Glomerular endothelial cell (primary cell): ENCODE data around the gene DCST1. TPM values are rescaled to one million over a fixed set of nuclear protein-coding genes. Genes with fewer than 3 reads are reported as not detected.

Experiments used
- DNase-seq: peaks from one replicate; pipeline ENCODE4 v3.0.0-alpha.2; 2011; ENCODE audit warnings: low read depth, low spot score; ENCODE audit errors: extremely low read depth
- total RNA-seq: library from RNA; depleted of rRNA; stranded (reverse); fragments of >200 nt; gene quantifications from 2 replicates; pipeline ENCODE4 v1.2.3, GENCODE V29; 2015

Gene DCST1
- total RNA-seq, 1 donor from 2014 or later: not detected

DNA sequence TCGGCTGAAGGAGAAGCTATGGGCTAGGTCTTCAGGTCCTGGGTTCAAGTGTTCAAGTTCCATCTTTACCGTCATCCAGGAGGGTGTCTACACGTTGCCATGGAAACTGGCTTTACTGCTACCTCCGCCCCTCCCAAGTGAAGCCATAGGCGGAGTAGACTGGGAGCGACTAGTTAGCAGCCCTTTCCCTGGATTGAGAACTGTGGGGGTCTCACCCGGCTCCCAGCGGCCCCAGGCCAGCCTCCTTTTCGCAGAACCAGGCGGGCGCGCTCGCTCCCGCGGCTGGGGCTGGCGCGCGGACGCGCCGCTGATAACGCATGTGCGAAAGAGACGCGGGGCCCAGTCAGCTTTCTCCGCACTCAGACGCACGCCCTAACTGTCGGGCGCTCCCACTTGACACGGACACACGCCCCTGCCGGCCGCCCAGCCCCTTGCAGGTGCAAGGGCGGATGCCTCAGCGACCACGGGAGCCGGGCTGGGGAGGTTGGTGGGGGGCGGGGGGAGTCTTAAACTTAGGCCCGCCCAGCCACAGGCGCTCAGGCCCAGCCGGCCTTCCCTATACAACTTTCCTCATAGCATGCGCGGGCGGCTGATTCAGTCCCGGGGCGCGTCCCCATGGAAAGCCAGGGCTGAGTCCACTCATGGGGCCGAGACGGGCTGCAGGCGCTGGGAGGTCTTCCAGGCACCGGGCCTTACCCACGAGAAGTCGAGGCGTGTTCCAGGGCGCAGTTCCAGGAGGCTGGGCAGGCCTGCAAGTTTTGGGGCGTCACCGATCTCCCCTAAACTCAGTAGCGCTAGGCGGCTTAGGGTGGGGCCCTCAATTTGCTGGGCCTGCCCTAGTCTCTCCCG lies 37.3 kb downstream of the DCST1 start:
- no peak for DNase-seq

DNA sequence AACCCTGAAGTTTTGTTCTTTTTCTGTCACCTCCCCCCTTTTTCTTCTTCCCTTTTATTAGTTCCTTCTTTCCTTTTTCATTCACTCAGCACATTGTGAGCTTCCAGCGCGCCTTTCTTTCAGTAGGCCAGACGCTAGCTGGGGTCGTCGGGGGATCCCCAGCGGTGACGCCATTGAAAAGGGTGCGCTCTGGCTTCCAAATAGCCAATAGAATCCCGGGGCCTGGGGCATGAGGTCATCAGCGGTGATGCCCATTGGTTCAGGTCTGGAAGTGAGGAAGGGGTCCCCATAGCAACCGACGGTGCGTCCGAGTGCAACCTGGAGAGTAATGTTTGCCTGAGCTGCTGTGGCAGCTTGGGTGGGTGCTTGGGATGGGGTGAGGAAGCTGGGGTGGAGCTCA lies 38.1 kb downstream of the DCST1 start:
- DNase-seq: no peak

DNA sequence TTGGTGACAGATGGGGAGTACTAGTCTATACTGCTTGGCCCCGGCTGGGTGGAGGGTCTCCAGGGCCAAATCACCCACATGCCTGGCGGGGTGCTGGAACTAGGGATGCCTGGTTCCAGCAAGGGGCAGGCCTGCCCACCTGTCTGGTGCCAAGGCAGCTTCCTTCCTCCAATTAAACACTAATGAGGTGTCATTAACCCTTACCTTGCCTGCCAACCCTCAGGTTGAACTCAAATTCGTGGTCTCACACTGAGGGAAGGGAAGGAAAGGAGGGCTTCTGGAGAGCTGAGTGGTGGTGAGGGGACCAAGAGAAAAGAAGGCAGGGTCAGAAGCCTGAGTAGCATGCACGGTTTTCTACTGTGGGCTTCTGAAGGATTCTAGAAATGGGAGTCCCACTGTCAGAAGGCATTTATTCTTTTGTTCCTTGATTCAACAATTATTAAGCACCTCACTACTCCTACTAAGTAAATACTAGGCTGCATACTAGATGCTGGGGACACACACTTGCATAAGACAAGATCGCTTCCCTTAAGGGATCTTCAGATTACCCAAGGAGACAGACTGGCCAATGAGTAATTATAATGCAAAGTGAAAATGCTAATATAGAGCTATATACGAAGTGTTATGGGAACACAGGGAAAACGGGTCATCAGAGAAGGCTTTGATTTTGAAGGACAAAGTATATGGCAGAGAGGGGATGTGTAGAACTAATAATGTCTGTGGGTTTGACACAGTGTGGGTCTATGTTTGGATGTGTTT lies 39.1 kb downstream of the DCST1 start:
- DNase-seq: no peak

DNA sequence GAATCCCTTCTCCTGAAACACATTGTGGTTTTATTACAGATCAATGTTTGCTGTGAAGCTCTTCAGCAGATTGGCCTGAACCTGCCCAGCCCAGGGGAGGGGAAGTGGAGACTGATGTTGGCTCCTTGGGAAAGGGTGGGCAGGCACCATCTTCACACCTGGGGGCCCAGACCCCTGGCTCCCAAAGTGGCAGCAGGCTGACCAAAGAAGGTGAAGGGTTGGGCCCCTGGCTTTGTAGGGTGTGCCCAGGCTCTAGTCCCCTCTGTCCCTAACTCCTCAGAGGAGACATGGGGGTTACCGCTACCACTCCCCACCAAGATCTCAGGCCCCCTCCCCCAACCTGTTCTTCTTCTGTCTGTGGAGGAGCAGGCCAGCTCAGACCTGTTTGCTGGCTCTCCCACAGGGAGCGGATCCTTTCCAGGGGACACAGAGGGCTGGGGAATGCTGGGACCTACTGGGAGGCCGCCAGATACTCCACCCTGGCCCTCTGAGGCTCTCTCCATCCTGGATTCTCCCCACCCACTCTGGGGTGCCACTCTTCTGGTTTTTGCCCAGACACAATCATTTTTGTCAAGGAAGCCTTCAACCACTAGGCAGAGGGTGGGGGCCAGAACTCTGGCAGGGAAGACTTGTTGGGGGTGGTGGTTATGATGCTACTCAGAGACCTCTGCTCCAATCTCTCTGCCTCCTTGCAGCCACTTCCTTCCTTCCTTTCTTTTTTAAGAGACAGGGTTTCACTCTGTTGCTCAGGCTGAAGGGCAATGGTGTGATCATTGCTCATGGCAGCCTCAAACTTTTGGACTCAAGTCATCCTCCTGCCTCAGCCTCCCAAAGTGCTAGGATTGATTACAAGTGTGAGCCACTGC lies 40.0 kb downstream of the DCST1 start:
- no peak for DNase-seq

DNA sequence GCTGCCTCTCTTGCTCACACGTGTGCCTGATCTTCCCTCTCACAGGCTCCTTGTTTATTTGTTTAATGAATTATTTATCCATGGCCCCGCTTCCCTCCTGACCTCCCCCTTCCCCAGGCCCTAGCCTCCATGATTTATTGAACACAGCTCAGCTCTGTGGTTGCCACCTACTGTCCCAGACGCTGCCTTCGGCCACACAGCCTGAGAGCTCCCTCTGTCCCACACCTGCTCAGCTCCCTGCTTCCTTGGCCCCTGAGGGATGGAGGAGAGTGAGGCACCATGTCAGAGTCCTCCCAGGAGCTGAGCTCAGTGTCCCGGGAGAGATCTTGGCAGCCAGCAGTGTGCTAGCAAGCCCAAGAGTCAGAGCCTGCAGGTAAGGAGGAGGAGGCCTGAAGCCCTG lies 41.9 kb downstream of the DCST1 start:
- DNase-seq: no peak

DNA sequence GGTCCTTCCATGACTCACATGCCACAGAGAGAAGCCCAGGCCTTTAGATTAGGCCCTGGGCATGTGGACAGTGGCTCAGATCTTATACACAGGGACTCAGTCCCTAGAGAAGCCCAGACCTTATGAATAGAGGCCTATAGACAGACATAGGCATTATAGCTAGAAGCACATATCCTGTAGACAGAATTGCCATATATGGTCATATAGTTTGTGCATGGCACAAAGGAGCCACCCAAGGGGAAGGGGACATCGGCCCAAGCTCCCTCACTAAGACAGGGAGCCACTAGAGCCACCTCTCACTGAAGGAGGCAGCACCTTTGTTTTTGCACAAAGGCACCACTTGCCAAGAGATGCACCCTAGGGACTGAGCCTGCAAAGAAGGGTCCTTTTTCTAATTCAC lies 42.7 kb downstream of the DCST1 start:
- DNase-seq: no peak

DNA sequence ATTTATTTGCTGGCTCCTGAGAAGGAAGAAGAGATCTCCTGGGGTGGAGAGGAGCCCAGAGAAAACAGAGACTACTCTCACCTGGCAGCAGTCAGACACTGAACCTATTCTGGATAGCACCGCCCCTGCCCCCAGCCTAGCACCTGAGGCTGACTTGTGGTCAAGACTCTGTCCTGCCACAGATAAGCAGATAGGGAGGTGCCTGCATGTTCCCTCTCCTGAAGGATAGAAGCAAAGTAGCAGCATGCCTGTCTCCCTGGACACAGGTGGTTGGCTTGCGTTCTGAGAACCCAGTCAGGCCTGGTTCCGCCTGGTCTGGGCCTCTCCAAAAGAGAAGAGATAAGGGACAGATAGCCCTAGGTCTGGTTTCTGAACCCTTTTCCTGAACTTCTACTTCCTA lies 43.7 kb downstream of the DCST1 start:
- no peak for DNase-seq

DNA sequence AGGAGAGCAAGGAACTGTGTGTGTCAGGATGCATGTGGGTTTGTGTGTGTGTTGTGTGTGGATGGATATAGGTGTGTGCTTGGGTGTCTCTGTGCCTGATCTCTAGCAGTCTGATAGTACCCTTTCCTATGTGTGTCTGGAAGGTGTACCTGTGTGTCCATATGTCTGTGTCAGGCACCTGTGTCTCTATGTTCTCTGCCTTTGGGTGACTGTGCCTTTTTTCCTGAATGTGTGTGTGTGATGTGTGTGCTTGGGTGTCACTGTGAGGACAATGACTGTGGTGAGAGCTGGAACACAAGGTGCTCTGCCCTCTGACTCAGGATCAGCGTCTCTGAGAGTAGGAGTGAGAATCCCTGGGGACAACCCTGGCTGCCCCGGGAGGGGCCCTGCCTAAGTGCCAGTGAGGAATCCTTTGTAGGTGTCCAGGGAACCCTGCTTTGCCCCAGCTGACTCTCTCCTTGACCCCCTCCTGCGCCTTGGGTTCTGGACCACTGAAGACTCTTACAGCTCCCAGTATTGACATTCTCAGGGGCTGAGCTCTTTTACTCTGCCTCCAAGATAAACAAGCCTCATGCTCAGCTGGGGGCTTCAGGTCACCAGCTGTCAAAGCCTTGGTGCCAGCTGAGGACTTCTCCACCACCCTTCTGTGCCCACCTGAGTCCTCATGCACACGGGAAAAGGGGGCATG lies 44.3 kb downstream of the DCST1 start:
- no peak for DNase-seq

DNA sequence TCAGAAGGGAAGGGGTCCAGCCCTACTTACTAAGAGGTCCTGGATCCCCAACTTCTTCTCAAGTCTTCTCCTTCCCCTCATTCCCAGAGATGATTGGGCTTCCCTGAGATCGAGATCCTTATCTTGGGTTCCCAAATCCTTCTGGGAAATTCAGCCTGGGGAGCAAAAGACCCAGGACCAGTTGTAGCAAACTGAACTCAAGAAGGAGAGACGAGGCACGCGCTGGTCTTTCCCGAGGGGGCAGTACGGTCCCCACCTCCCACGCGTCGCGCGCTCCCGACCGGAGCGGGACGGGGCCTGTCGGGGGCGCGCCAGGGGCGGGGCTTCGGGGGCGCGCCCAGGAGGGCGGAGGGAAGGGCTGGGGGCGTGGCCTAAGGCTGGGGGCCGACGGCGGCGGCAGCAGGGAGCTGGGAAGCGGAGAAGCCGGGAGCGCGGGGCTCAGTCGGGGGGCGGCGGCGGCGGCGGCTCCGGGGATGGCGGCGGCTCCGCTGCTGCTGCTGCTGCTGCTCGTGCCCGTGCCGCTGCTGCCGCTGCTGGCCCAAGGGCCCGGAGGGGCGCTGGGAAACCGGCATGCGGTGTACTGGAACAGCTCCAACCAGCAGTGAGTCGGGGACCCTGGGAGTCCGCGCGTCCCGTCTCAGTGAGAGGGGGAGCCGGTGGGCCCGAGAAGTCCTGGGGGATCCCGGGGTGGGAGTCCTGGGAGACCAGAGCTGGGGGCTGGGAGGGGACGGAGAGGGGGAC lies 45.0 kb downstream of the DCST1 start, which contains the start of gene EFNA3:
EFNA3 (plus strand) TSS at position 369 of the 741 bp plus-strand sequence; CDS start at position 474, 105 bp downstream.
- no peak for DNase-seq

DNA sequence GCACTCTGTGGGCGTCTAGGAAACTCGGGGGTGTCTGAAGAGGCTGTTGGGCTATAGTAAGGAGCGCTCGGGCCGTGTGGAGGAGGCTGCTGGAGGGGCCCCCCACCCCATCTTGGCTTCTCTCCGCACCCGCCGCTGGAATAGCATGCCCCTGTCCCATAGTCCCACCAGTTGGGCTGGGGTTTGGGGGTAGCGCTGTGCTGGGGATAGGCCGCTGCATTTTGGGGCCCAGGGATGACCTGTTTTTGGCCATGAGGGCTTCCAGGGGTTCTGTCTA lies 45.5 kb downstream of the DCST1 start:
- no peak for DNase-seq

DNA sequence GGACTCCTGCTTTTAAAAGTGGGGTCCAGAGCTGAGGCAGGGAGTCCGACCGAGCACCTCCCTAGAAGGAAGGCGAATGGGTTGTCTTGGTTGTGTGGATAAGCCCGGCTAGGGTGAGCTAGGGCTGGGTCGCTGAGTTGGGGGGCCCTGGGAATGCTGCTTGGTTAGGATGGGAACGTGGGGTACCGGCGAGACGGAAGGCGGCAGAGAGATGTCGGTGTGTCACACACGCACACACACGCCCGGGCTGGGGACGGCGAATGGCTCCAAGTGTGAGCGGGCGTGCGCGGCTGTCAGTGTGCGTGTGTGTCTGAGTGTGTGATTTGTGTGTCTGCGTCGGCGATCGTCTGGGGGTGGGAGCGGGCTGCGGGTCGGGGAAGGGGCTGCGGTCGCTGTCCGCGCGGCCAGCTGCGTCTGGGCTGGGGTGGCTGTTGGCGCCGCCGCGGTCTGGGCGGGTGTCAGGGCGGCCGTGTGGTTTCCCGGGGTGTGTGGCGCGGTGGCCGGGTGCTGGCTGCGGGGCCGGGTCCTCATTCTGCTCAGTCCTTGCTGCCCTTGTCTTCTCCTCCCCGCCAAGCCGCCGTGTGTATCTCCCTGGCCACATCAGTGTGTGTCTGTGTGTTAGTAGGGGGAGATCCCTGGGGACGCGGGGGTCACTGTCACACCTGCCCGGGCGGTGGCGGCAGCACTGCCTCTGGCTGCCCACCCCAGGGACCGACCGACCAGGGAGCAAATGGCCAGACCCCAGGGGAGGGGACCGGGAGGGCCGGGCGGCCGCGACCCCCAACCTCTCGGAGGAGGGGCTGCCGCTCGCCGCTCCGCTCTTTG lies 46.1 kb downstream of the DCST1 start:
- no peak for DNase-seq

DNA sequence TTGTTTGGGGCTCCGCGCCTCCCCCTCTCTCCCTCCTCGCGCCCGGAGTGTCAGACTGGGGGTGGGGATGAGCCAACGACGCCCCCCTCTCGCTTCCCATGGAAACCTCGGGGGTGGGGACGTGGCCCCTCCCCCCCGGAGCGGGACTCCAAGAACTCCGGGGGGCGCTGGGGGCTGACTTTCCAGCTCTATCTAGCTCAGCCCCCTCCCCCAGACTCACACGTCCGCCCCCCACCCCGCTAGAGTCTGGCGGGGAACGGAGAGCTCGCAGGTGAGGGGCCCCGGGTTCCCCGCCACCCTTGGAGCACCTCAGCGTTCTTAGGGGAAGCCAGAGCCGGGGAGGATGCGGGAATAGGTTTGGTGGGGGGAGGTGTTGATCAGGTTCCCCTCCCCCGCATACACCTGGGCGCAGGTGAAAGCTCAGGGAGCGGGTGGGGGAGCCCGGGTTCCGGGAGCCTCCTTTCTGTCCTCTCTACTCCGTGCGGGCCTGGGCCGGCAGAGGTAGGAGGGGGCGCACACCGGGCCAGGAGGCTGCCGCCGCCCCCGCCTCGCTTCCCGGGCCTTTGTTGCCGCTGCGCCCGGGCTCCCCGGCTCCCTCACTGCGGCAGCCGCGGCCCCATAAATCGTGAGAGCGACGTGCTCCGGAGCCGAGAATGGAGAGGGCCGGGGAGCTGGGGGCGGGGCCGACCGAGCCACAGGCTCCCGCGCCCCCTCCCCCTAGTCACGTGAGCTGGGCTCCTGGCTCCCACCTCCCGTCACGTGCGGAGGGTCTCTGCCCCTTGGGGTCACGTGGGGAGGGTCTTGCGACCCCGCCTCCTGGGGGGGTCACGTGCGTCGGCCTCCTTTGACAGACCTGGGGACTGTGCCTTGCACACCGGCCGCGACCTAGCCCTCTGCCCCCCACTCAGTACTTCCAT lies 46.9 kb downstream of the DCST1 start:
- no peak for DNase-seq

DNA sequence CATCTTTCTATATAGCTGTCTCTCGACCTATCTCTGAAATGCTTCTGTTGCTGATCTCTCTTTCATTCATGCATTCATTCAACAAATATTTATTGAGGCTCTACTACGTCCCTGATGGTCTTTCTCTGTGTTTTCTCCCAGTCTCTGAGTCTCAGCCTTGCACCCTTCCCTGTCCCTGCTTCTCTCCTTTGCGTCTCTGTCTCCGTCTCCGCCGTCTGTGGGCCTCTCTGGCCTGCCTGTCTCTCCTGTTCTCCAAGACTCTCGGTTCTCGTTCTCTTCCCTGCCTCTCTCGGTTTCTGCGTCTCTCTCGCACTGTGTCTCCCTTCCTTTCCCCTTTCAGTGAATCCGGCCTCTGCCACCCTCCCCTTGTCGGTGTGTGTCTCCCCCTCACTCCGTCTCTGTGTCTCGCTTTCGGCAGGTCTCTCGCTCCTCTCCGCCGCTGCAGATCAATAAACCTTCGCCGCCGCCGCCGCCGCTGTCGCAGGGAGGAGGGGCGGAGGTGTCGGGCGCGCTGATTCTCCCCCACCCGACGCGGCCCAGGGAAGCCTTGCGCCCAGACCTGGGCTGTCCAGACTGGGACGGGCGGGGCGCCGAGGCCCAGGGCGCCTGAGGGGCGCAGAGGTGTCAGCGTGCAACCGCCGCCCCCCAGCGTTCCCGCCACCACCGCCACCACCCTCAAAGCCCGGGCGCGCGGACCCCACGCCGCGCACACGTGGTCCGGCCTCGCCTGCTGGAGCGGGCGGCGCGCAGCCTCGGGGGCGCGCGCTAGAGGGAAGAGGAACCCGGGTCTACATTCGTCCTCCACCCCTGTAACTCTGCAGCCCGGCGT lies 48.1 kb downstream of the DCST1 start:
- no peak for DNase-seq

DNA sequence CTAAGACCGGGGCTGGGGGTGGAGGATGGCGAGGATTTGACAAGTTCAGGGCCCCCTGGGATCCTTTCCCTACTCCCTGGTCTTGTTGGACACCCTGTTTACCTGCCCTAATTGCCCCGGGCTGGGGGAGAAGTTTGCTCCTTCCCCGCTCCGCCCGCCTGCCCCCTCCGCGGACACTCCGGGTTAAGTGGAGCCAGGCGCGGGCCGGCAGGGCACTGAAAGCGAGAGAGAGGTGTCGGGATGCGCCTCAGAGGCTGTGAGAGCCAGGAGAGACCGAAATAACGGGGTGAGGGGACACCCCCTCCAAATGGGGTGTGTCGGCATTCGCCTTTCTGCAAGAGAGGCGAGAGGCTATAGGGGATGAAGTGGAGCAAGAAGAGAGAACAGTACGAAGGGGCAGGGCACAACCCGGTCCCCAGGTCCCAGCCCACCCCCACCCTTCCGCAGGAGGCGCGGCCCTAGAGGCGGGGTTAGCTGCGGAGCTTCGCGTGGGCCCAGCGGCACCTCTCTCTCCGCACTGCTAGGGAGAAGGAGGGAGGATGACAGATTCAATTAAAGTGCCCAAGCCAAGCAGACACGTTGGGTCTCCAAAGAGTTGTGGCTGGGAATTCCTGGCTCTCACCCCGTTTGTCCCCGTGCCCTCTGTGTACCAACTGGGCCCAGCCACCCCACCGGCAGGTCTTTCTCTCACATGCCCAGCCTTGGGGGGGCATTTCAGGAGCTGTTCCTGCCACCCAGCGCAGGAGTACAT lies 48.9 kb downstream of the DCST1 start:
- DNase-seq: no peak

DNA sequence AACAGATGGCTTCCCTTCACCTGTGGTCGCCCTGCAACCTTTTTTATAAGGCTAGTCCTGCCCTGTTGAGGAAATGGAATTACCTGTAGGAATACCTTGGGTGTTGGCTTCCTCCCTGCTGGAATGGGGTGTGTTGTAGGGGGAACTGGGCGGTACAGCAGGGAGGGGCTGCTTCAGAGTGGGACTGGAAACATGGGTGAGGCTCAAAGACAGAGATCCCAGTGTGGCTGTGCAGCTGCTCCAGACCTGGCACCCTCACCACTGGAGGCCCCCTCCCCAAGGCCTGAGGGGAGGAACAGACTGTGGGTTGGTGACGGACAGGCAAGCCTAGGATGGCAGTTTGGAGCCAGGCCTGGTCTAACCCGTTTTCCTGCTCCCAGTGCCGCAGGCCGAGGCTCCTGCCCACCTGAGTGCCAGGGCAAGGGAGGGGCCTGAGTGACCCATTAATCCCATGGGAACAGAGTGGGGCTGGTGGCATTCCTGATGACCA lies 49.5 kb downstream of the DCST1 start:
- DNase-seq: no peak
